Liver (tissue), 9 donors: ENCODE data around the gene CDKL4. TPM values are rescaled to one million over a fixed set of nuclear protein-coding genes. Genes with fewer than 3 reads are reported as not detected.
"Not testable (repeated sequence)": the region's sequence is repeated elsewhere in the genome, so short reads cannot be mapped to it uniquely, and the experiment has no call there.

ENCODE experiments used
- DNase-seq: peaks from one replicate; pipeline ENCODE4 v3.0.0-alpha.2; 2017; ENCODE audit warnings: low spot score
- H3K27ac ChIP-seq, 2 donors: one replicate each; pipeline ENCODE4 v1.7.0; 2013; ENCODE audit warnings: inconsistent platforms in 2 of 2, low read length in 2 of 2, control low read depth in 1 of 2, low read depth in 1 of 2, mild to moderate bottlenecking in 1 of 2
- H3K27me3 ChIP-seq, 4 donors: one replicate each; pipeline versions ENCODE4 v1.6.1 to v1.7.0; 2013; ENCODE audit warnings: low read length in 3 of 4, inconsistent platforms in 1 of 4, mild to moderate bottlenecking in 1 of 4, moderate library complexity in 1 of 4; ENCODE audit not compliant: control insufficient read depth in 4 of 4, insufficient read depth in 4 of 4
- H3K36me3 ChIP-seq, 4 donors: one replicate each; pipeline versions ENCODE4 v1.6.1 to v1.7.0; 2013; ENCODE audit warnings: low read length in 3 of 4, mild to moderate bottlenecking in 3 of 4, low read depth in 1 of 4, moderate library complexity in 1 of 4; ENCODE audit not compliant: control insufficient read depth in 4 of 4, insufficient read depth in 3 of 4
- H3K4me1 ChIP-seq, 4 donors: one replicate each; pipeline versions ENCODE4 v1.6.1 to v1.7.0; 2013; ENCODE audit warnings: low read length in 3 of 4, mild to moderate bottlenecking in 3 of 4, moderate library complexity in 1 of 4; ENCODE audit not compliant: control insufficient read depth in 4 of 4, insufficient read depth in 4 of 4
- H3K4me3 ChIP-seq, 3 donors: one replicate each; pipeline versions ENCODE4 v1.6.1 to v1.7.0; 2013; ENCODE audit warnings: low read length in 3 of 3, control low read depth in 1 of 3, low read depth in 1 of 3, mild to moderate bottlenecking in 1 of 3
- H3K9ac ChIP-seq, 2 donors: one replicate each; pipeline ENCODE4 v1.7.0; 2013; ENCODE audit warnings: low read length in 2 of 2, mild to moderate bottlenecking in 2 of 2, moderate library complexity in 2 of 2, control low read depth in 1 of 2, low read depth in 1 of 2
- H3K9me3 ChIP-seq, 4 donors: one replicate each; pipeline versions ENCODE4 v1.6.1 to v1.7.0; 2013; ENCODE audit warnings: low read length in 3 of 4; ENCODE audit not compliant: control insufficient read depth in 4 of 4
- EGR1 ChIP-seq, 2 donors: IDR thresholded peaks; 2 replicates each; pipeline ENCODE4 v1.6.1; 2016 to 2018; ENCODE audit warnings: antibody characterized with exemption in 2 of 2, low read depth in 2 of 2
- FOXA1 ChIP-seq: IDR thresholded peaks from 2 replicates; pipeline ENCODE4 v1.6.1; 2016; ENCODE audit warnings: antibody characterized with exemption
- FOXA2 ChIP-seq: IDR thresholded peaks from 2 replicates; pipeline ENCODE4 v1.6.1; 2016; ENCODE audit warnings: antibody characterized with exemption
- GABPA ChIP-seq, 2 donors: IDR thresholded peaks in 1 of 2; conservative IDR thresholded peaks in 1 of 2; 2 replicates each; pipeline ENCODE4 v1.6.1; 2016; ENCODE audit warnings: antibody characterized with exemption in 2 of 2, mild to moderate bottlenecking in 1 of 2, moderate library complexity in 1 of 2
- HNF4A ChIP-seq, 2 donors: conservative IDR thresholded peaks; 2 replicates each; pipeline ENCODE4 v1.6.1; 2016; ENCODE audit warnings: antibody characterized with exemption in 2 of 2, mild to moderate bottlenecking in 2 of 2
- HNF4G ChIP-seq: IDR thresholded peaks from 2 replicates; pipeline ENCODE4 v1.6.1; 2016; ENCODE audit warnings: antibody characterized with exemption
- JUND ChIP-seq, 2 donors: IDR thresholded peaks; 2 replicates each; pipeline ENCODE4 v1.6.1; 2016; ENCODE audit warnings: antibody characterized with exemption in 2 of 2
- NR2F2 ChIP-seq: IDR thresholded peaks from 2 replicates; pipeline ENCODE4 v1.6.1; 2016; ENCODE audit warnings: antibody characterized with exemption
- RAD21 ChIP-seq, 2 donors: IDR thresholded peaks; 2 replicates each; pipeline ENCODE4 v1.6.1; 2016; ENCODE audit warnings: antibody characterized with exemption in 2 of 2, mild to moderate bottlenecking in 2 of 2
- RXRA ChIP-seq, 2 donors: IDR thresholded peaks; 2 replicates each; pipeline ENCODE4 v1.6.1; 2017 to 2018; ENCODE audit warnings: antibody characterized with exemption in 2 of 2, mild to moderate bottlenecking in 1 of 2
- SP1 ChIP-seq: IDR thresholded peaks from 2 replicates; pipeline ENCODE4 v1.6.1; 2018; ENCODE audit warnings: antibody characterized with exemption, mild to moderate bottlenecking
- TAF1 ChIP-seq: conservative IDR thresholded peaks from 2 replicates; pipeline ENCODE4 v1.6.1; 2016; ENCODE audit warnings: antibody characterized with exemption, mild to moderate bottlenecking
- YY1 ChIP-seq: IDR thresholded peaks from 2 replicates; pipeline ENCODE4 v1.6.1; 2016; ENCODE audit warnings: antibody characterized with exemption, mild to moderate bottlenecking
- WGBS: extraction: QIAGEN DNeasy Blood & Tissue Kit; methylation state at CpG from one replicate; pipeline ENCODE4 v1.1.7; 2013; 5-methylcytosine and 5-hydroxymethylcytosine counted together
- polyA plus RNA-seq, 2 donors: library from polyadenylated mRNA; stranded (reverse) in 1 of 2; unstranded in 1 of 2; fragments of 200-250 nt in 1 of 2; fragments of >200 nt in 1 of 2; fragmentation: Nextera tagmentation in 1 of 2; extraction: Ambion mirVana in 1 of 2; gene quantifications; one replicate each; pipeline versions ENCODE4 v1.2.1 to v1.2.3, GENCODE V29; 2013 to 2015
- total RNA-seq, 2 donors: library from RNA; depleted of rRNA; stranded (reverse); fragments of >200 nt; gene quantifications; one replicate each; pipeline ENCODE4 v1.2.3, GENCODE V29; 2014
- TF ChIP-seq, protein P1 (sequence below): IDR thresholded peaks from 2 replicates; pipeline ENCODE4 v1.6.1; 2016; ENCODE audit warnings: antibody characterized with exemption
- TF ChIP-seq, protein P2 (sequence below): fragments of 150-350 bp; IDR thresholded peaks from 2 replicates; pipeline ENCODE4 v1.5.1; 2017; ENCODE audit warnings: improper control_type of control experiment, low read depth, low read length; ENCODE audit not compliant: missing input control
- TF ChIP-seq, protein P3 (sequence below): IDR thresholded peaks from 2 replicates; pipeline ENCODE4 v1.6.1; 2016; ENCODE audit warnings: antibody characterized with exemption, mild to moderate bottlenecking
- TF ChIP-seq, protein P4 (sequence below): IDR thresholded peaks from 2 replicates; pipeline ENCODE4 v1.6.1; 2016; ENCODE audit warnings: antibody characterized with exemption
- TF ChIP-seq, protein P5 (sequence below): IDR thresholded peaks from 2 replicates; pipeline ENCODE4 v1.6.1; 2016; ENCODE audit warnings: antibody characterized with exemption
- donor health status: healthy.
- donor health status: healthy.
- donor health status: healthy.
- donor health status: healthy.
- donor health status: healthy.

The CDKL4 gene
- total and polyA plus RNA-seq, 4 donors = 0.25 to 1.1 TPM; not detected in 2

DNA sequence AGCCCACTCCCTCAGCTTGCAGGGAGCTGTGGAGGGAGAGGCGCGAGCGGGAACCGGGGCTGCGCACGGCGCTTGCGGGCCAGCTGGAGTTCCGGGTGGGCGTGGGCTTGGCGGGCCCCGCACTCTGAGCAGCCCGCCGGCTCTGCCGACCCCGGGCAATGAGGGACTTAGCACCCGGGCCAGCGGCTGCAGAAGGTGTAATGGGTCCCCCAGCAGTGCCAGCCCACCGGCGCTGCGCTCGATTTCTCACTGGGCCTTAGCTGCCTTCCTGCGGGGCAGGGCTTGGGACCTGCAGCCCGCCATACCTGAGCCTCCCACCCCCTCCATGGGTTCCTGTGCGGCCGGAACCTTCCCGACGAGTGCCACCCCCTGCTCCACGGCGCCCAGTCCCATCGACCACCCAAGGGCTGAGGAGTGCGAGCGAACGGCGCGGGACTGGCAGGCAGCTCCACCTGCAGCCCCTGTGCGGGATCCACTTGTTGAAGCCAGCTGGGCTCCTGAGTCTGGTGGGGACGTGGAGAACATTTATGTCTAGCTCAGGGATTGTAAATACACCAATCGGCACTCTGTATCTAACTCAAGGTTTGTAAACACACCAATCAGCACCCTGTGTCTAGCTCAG lies 582 bp upstream of the CDKL4 start:
- H3K9me3 ChIP-seq, H3K27me3 ChIP-seq, H3K4me1 ChIP-seq, H3K36me3 ChIP-seq, H3K9ac ChIP-seq, H3K27ac ChIP-seq, DNase-seq, H3K4me3 ChIP-seq: not testable (repeated sequence)
- WGBS = 92% methylated on average over 39 of the region's 39 CpGs

DNA sequence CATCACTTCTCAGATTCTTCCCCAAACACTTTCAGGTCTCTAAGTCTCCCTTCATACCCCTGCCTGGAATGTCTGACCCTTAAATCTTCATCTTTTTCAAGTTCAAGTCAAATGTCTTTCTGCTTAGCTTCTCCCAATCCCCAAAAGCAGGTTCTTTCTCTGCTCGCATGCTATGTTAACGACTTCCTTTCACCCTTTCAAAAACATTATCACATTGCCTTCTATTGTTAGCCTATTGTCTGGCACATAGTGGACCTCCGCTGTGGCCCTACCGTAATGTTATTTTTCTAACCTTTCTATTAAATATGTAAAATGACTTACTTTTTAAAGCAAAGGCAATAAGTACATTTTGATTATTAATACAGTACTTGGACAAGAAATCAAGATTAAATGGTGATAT lies 2.2 kb downstream of the CDKL4 start:
- no peak overlapping the region for H3K4me3 ChIP-seq
- 80% methylated on average over 4 of the region's 4 CpGs for WGBS
- TF ChIP-seq RXRA (IDR thresholded peaks at IDR 0.05) (no peak), HNF4A (conservative IDR thresholded peaks at IDR 0.05) (no peak), GABPA (IDR thresholded peaks at IDR 0.05 in 1 of 2, conservative IDR thresholded peaks at IDR 0.05 in 1 of 2) (no peak), SP1 (no peak), NR2F2 (no peak), EGR1 (IDR thresholded peaks at IDR 0.05; ENCODE audit: low read depth in 2 of 2) (no peak), FOXA1 (no peak), TAF1 (no peak), FOXA2 (no peak), YY1 (no peak), RAD21 (IDR thresholded peaks at IDR 0.05) (no peak), JUND (IDR thresholded peaks at IDR 0.05) (no peak), HNF4G (no peak)
- TF ChIP-seq, protein P1, sequence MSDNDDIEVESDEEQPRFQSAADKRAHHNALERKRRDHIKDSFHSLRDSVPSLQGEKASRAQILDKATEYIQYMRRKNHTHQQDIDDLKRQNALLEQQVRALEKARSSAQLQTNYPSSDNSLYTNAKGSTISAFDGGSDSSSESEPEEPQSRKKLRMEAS = no peak
- TF ChIP-seq, protein P2, sequence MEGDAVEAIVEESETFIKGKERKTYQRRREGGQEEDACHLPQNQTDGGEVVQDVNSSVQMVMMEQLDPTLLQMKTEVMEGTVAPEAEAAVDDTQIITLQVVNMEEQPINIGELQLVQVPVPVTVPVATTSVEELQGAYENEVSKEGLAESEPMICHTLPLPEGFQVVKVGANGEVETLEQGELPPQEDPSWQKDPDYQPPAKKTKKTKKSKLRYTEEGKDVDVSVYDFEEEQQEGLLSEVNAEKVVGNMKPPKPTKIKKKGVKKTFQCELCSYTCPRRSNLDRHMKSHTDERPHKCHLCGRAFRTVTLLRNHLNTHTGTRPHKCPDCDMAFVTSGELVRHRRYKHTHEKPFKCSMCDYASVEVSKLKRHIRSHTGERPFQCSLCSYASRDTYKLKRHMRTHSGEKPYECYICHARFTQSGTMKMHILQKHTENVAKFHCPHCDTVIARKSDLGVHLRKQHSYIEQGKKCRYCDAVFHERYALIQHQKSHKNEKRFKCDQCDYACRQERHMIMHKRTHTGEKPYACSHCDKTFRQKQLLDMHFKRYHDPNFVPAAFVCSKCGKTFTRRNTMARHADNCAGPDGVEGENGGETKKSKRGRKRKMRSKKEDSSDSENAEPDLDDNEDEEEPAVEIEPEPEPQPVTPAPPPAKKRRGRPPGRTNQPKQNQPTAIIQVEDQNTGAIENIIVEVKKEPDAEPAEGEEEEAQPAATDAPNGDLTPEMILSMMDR = no peak
- TF ChIP-seq, protein P3, sequence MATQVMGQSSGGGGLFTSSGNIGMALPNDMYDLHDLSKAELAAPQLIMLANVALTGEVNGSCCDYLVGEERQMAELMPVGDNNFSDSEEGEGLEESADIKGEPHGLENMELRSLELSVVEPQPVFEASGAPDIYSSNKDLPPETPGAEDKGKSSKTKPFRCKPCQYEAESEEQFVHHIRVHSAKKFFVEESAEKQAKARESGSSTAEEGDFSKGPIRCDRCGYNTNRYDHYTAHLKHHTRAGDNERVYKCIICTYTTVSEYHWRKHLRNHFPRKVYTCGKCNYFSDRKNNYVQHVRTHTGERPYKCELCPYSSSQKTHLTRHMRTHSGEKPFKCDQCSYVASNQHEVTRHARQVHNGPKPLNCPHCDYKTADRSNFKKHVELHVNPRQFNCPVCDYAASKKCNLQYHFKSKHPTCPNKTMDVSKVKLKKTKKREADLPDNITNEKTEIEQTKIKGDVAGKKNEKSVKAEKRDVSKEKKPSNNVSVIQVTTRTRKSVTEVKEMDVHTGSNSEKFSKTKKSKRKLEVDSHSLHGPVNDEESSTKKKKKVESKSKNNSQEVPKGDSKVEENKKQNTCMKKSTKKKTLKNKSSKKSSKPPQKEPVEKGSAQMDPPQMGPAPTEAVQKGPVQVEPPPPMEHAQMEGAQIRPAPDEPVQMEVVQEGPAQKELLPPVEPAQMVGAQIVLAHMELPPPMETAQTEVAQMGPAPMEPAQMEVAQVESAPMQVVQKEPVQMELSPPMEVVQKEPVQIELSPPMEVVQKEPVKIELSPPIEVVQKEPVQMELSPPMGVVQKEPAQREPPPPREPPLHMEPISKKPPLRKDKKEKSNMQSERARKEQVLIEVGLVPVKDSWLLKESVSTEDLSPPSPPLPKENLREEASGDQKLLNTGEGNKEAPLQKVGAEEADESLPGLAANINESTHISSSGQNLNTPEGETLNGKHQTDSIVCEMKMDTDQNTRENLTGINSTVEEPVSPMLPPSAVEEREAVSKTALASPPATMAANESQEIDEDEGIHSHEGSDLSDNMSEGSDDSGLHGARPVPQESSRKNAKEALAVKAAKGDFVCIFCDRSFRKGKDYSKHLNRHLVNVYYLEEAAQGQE = no peak
- TF ChIP-seq, protein P4, sequence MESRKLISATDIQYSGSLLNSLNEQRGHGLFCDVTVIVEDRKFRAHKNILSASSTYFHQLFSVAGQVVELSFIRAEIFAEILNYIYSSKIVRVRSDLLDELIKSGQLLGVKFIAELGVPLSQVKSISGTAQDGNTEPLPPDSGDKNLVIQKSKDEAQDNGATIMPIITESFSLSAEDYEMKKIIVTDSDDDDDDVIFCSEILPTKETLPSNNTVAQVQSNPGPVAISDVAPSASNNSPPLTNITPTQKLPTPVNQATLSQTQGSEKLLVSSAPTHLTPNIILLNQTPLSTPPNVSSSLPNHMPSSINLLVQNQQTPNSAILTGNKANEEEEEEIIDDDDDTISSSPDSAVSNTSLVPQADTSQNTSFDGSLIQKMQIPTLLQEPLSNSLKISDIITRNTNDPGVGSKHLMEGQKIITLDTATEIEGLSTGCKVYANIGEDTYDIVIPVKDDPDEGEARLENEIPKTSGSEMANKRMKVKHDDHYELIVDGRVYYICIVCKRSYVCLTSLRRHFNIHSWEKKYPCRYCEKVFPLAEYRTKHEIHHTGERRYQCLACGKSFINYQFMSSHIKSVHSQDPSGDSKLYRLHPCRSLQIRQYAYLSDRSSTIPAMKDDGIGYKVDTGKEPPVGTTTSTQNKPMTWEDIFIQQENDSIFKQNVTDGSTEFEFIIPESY = no peak
- TF ChIP-seq, protein P5, sequence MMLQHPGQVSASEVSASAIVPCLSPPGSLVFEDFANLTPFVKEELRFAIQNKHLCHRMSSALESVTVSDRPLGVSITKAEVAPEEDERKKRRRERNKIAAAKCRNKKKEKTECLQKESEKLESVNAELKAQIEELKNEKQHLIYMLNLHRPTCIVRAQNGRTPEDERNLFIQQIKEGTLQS = no peak
- peaks cover 0 to 3% (median 0%) of the 10 kb centered on the region in 4 donors for H3K4me1 ChIP-seq
- H3K27ac ChIP-seq = no peak overlapping the region
- H3K9ac ChIP-seq = no peak overlapping the region
- no peak for DNase-seq
- no peaks in the 10 kb centered on the region for H3K36me3 ChIP-seq
- peaks cover 0 to 6% (median 0%) of the 10 kb centered on the region in 4 donors for H3K9me3 ChIP-seq
- no peaks in the 10 kb centered on the region for H3K27me3 ChIP-seq
